ENCODE measurements around the gene CARS2.
A peak's percentile ranks its signal among the peaks of the same experiment; 100 is the strongest.

CARS2 gene

GRCh38 chr13:110646442-110647364 is 59.2 kb downstream of the CARS2 start:
- no peak for DNase-seq
- Histone ChIP-seq H3K4me3 (ENCODE audit: low read depth, low read length) (no peak overlapping the region), H3K4me1 (no peaks in the 10 kb centered on the region), H3K36me3 (peaks cover 27% of the 10 kb centered on the region), H3K9me3 (no peaks in the 10 kb centered on the region), H3K27me3 (no peaks in the 10 kb centered on the region)
- TF ChIP-seq CTCF (IDR thresholded peaks at IDR 0.05; ENCODE audit: low read depth, low read length): no peak

GRCh38 chr13:110645750-110646149 is 60.2 kb downstream of the CARS2 start:
- H3K36me3 ChIP-seq: peaks cover 34% of the 10 kb centered on the region

GRCh38 chr13:110644892-110645521 is 60.9 kb downstream of the CARS2 start:
- TF ChIP-seq CTCF (IDR thresholded peaks at IDR 0.05; ENCODE audit: low read depth, low read length): peak; percentile 56
- H3K9me3 ChIP-seq: no peaks in the 10 kb centered on the region
- H3K4me1 ChIP-seq: peaks cover 14% of the 10 kb centered on the region
- H3K27me3 ChIP-seq: no peaks in the 10 kb centered on the region
- H3K36me3 ChIP-seq: peaks cover 38% of the 10 kb centered on the region
- no peak overlapping the region for H3K4me3 ChIP-seq (ENCODE audit: low read depth, low read length)
- DNase-seq: peak; percentile 83

More at GRCh38 chr13:110645750-110646149, 60.2 kb downstream of the CARS2 start:
- Histone ChIP-seq H3K4me1 (peaks cover 7% of the 10 kb centered on the region), H3K9me3 (no peaks in the 10 kb centered on the region), H3K27me3 (no peaks in the 10 kb centered on the region), H3K4me3 (ENCODE audit: low read depth, low read length) (no peak overlapping the region)
- TF ChIP-seq CTCF (IDR thresholded peaks at IDR 0.05; ENCODE audit: low read depth, low read length): no peak
- DNase-seq: no peak

GRCh38 chr13:110643768-110644421 is 62.0 kb downstream of the CARS2 start:
- no peak for DNase-seq
- TF ChIP-seq CTCF (IDR thresholded peaks at IDR 0.05; ENCODE audit: low read depth, low read length): no peak
- Histone ChIP-seq H3K4me1 (peaks cover 16% of the 10 kb centered on the region), H3K9me3 (no peaks in the 10 kb centered on the region), H3K27me3 (no peaks in the 10 kb centered on the region), H3K4me3 (ENCODE audit: low read depth, low read length) (no peak overlapping the region), H3K36me3 (peaks cover 47% of the 10 kb centered on the region)

GRCh38 chr13:110643324-110643723 is 62.6 kb downstream of the CARS2 start:
- Histone ChIP-seq H3K27me3 (no peaks in the 10 kb centered on the region), H3K36me3 (peaks cover 53% of the 10 kb centered on the region), H3K9me3 (no peaks in the 10 kb centered on the region), H3K4me3 (ENCODE audit: low read depth, low read length) (no peak overlapping the region), H3K4me1 (peaks cover 16% of the 10 kb centered on the region)
- no peak for TF ChIP-seq CTCF (IDR thresholded peaks at IDR 0.05; ENCODE audit: low read depth, low read length)
- DNase-seq: no peak
